Caco-2 (cell line): Measurements from ENCODE around the gene HJV. TPM values are rescaled to one million over a fixed set of nuclear protein-coding genes. Genes with fewer than 3 reads are reported as not detected.

Experiments
- BruUV-seq: library from RNA; stranded (reverse); fragments of 400-500 nt; replicated peaks from 2 replicates; lab custom pipeline; 2021; lab: Mats Ljungman, UMichigan
- CTCF ChIA-PET: fragments of 300-600 bp; sonication (Branson Sonifier 250); formaldehyde crosslinking; loops from one replicate; lab custom pipeline; 2022; ENCODE audit warnings: antibody characterized with exemption; lab: Charles Lee
- POLR2A ChIA-PET: fragments of 300-600 bp; sonication (Branson Sonifier 250); formaldehyde crosslinking; loops from one replicate; lab custom pipeline; 2022; ENCODE audit warnings: antibody characterized with exemption; lab: Charles Lee
- DNase-seq, 2 experiments: peaks; one replicate each; pipeline versions ENCODE4 v3.0.0 to v3.0.0-alpha.2; 2020 to 2022
- H3K27me3 ChIP-seq: replicated peaks from 2 replicates; pipeline ENCODE4 v1.6.0; 2011; ENCODE audit warnings: low read length; ENCODE audit not compliant: control insufficient read depth, insufficient read depth
- H3K36me3 ChIP-seq: 2 replicates; pipeline ENCODE4 v1.5.1; 2011; ENCODE audit warnings: low read length; ENCODE audit not compliant: control insufficient read depth, insufficient read depth
- H3K4me1 ChIP-seq: fragments of 250-450 bp; sonication (Bioruptor Pico); 2 replicates; pipeline ENCODE4 v1.5.1; 2020; ENCODE audit warnings: mild to moderate bottlenecking
- H3K4me3 ChIP-seq: 2 replicates; pipeline ENCODE4 v1.5.1; 2011; ENCODE audit warnings: low read depth, mild to moderate bottlenecking, control low read depth, low read length
- H3K9me3 ChIP-seq: fragments of 250-450 bp; sonication (Bioruptor Pico); 2 replicates; pipeline ENCODE4 v1.5.1; 2020; ENCODE audit warnings: mild to moderate bottlenecking, moderate library complexity
- H3K27ac Mint-ChIP-seq: one replicate; pipeline ENCODE4 v1.8.0; 2022; ENCODE audit warnings: mixed read lengths; ENCODE audit not compliant: unreplicated experiment
- H3K27me3 Mint-ChIP-seq: one replicate; pipeline ENCODE4 v1.8.0; 2022; ENCODE audit warnings: mixed read lengths; ENCODE audit not compliant: insufficient read depth, unreplicated experiment
- H3K36me3 Mint-ChIP-seq: one replicate; pipeline ENCODE4 v1.8.0; 2022; ENCODE audit warnings: mild to moderate bottlenecking, mixed read lengths; ENCODE audit not compliant: insufficient read depth, unreplicated experiment
- H3K4me1 Mint-ChIP-seq: one replicate; pipeline ENCODE4 v1.8.0; 2022; ENCODE audit warnings: low read depth, mixed read lengths; ENCODE audit not compliant: unreplicated experiment
- H3K4me3 Mint-ChIP-seq: one replicate; pipeline ENCODE4 v1.8.0; 2022; ENCODE audit warnings: mild to moderate bottlenecking, moderate library complexity, mixed read lengths; ENCODE audit not compliant: unreplicated experiment
- H3K9me3 Mint-ChIP-seq: one replicate; pipeline ENCODE4 v1.8.0; 2022; ENCODE audit warnings: mixed read lengths; ENCODE audit not compliant: unreplicated experiment
- CTCF ChIP-seq, 2 experiments: fragments of 200-600 bp in 1 of 2; IDR thresholded peaks; 1 replicate in 1 of 2; 2 replicates in 1 of 2; pipeline versions ENCODE4 v1.5.1 to v1.8.0; 2011 to 2022; ENCODE audit warnings: antibody characterized with exemption in 1 of 2, control low read depth in 1 of 2, inconsistent platforms in 1 of 2, low read depth in 1 of 2, low read length in 1 of 2, mild to moderate bottlenecking in 1 of 2, moderate library complexity in 1 of 2; ENCODE audit not compliant: insufficient read depth in 1 of 2, severe bottlenecking in 1 of 2, unreplicated experiment in 1 of 2
- intact Hi-C: fragments of 100-400 bp; cut with micrococcal nuclease; formaldehyde crosslinking; loops from one replicate; pipeline ENCODE4 v1.10.0; 2022; ENCODE audit not compliant: unreplicated experiment
- total RNA-seq: library from RNA; stranded (reverse); gene quantifications from 2 replicates; pipeline ENCODE4 v1.2.3, GENCODE V29; 2022

HJV gene
- total RNA-seq, 1 experiment from 2014 or later: not detected

- Mint-ChIP-seq H3K27ac (no peak overlapping the region), H3K9me3 (no peaks in the 10 kb centered on the region)
- no TSS peak for BruUV-seq
Measured at GRCh38 chr1:146022403-146023127, 1.0 kb upstream of the HJV start.

GRCh38 chr1:146021050-146021445 lies 487 bp downstream of the HJV start:
- no peak for DNase-seq
- CTCF ChIA-PET: interaction anchor here (1.0 to 2.1 kb wide), 4 partner anchors 11 to 175 kb away, joined by 3 to 6 read pairs (median 5); partner anchors contain the start of genes NUDT17 and PIAS3
- peaks cover 13% of the 10 kb centered on the region for H3K4me1 ChIP-seq
- no peak for TF ChIP-seq CTCF (IDR thresholded peaks at IDR 0.05; ENCODE audit: insufficient read depth in 1 of 2, low read depth in 1 of 2, low read length in 1 of 2, severe bottlenecking in 1 of 2, unreplicated experiment in 1 of 2)
- intact Hi-C loops: no loop called here
- H3K9me3 ChIP-seq: no peaks in the 10 kb centered on the region
- no peak overlapping the region for H3K4me3 ChIP-seq
- H3K27me3 ChIP-seq: no peaks in the 10 kb centered on the region
- BruUV-seq: no TSS peak
- peaks cover 4% of the 10 kb centered on the region for H3K27me3 Mint-ChIP-seq
- H3K36me3 Mint-ChIP-seq: no peaks in the 10 kb centered on the region
- H3K9me3 Mint-ChIP-seq: no peaks in the 10 kb centered on the region
- H3K36me3 ChIP-seq: no peaks in the 10 kb centered on the region
- peaks cover 29% of the 10 kb centered on the region for H3K4me1 Mint-ChIP-seq
- no peak overlapping the region for H3K4me3 Mint-ChIP-seq
- H3K27ac Mint-ChIP-seq: no peak overlapping the region
- POLR2A ChIA-PET: interaction anchor here (0.6 kb wide), 1 partner anchor 24 kb away, joined by 3 read pairs; no protein-coding TSS in a partner anchor

More at GRCh38 chr1:146022403-146023127, 1.0 kb upstream of the HJV start:
- POLR2A ChIA-PET: no interaction called here
- no peak for DNase-seq
- no peak overlapping the region for H3K4me3 Mint-ChIP-seq
- no peaks in the 10 kb centered on the region for H3K36me3 Mint-ChIP-seq
- CTCF ChIA-PET: no interaction called here
- Histone ChIP-seq H3K27me3 (no peaks in the 10 kb centered on the region), H3K4me1 (peaks cover 13% of the 10 kb centered on the region), H3K9me3 (no peaks in the 10 kb centered on the region), H3K4me3 (no peak overlapping the region), H3K36me3 (no peaks in the 10 kb centered on the region)
- TF ChIP-seq CTCF (IDR thresholded peaks at IDR 0.05; ENCODE audit: insufficient read depth in 1 of 2, low read depth in 1 of 2, low read length in 1 of 2, severe bottlenecking in 1 of 2, unreplicated experiment in 1 of 2): no peak
- H3K4me1 Mint-ChIP-seq: peaks cover 29% of the 10 kb centered on the region
- H3K27me3 Mint-ChIP-seq: peaks cover 3% of the 10 kb centered on the region
- intact Hi-C loops: no loop called here

GRCh38 chr1:146020058-146021049 lies 1.2 kb downstream of the HJV start:
- POLR2A ChIA-PET: no interaction called here
- no peaks in the 10 kb centered on the region for H3K36me3 Mint-ChIP-seq

More at GRCh38 chr1:146020058-146021049, 1.2 kb downstream of the HJV start:
- H3K4me3 Mint-ChIP-seq: no peak overlapping the region
- CTCF ChIA-PET: interaction anchor here (0.7 to 2.1 kb wide), 5 partner anchors 9 to 175 kb away, joined by 3 to 6 read pairs (median 4); partner anchors contain the start of genes NUDT17 and PIAS3
- H3K4me1 ChIP-seq: peaks cover 13% of the 10 kb centered on the region
- TF ChIP-seq CTCF (IDR thresholded peaks at IDR 0.05; ENCODE audit: insufficient read depth in 1 of 2, low read depth in 1 of 2, low read length in 1 of 2, severe bottlenecking in 1 of 2, unreplicated experiment in 1 of 2): no peak
- H3K4me1 Mint-ChIP-seq: peaks cover 23% of the 10 kb centered on the region
- intact Hi-C loops: no loop called here
- H3K9me3 Mint-ChIP-seq: no peaks in the 10 kb centered on the region
- no peak overlapping the region for H3K4me3 ChIP-seq
- no peaks in the 10 kb centered on the region for H3K27me3 ChIP-seq
- no TSS peak for BruUV-seq
- peak; percentile 60 to 69 for DNase-seq
- no peaks in the 10 kb centered on the region for H3K36me3 ChIP-seq
- no peaks in the 10 kb centered on the region for H3K9me3 ChIP-seq
- H3K27me3 Mint-ChIP-seq: peaks cover 7% of the 10 kb centered on the region
- H3K27ac Mint-ChIP-seq: no peak overlapping the region
